Ovary (tissue), 9 donors: ENCODE data around the gene AAK1. TPM values are rescaled to one million over a fixed set of nuclear protein-coding genes. Genes with fewer than 3 reads are reported as not detected.
A peak's percentile ranks its signal among the peaks of the same experiment; 100 is the strongest.

Source experiments
- DNase-seq, 5 donors: peaks; one replicate each; pipeline ENCODE4 v3.0.0-alpha.2; 2019 to 2020
- H3K27ac ChIP-seq, 2 donors: fragments of 200-600 bp; one replicate each; pipeline versions ENCODE4 v1.5.1 to v1.8.0; 2019 to 2022
- H3K27me3 ChIP-seq: fragments of 200-600 bp; one replicate; pipeline ENCODE4 v1.8.0; 2022
- H3K36me3 ChIP-seq: fragments of 200-600 bp; sonication (generic); one replicate; pipeline ENCODE4 v1.5.1; 2019
- H3K4me1 ChIP-seq: one replicate; pipeline ENCODE4 v1.8.1; 2013; ENCODE audit warnings: mild to moderate bottlenecking, moderate library complexity; ENCODE audit not compliant: insufficient read depth
- H3K4me3 ChIP-seq: fragments of 200-600 bp; sonication (generic); one replicate; pipeline ENCODE4 v1.5.1; 2017
- H3K9me3 ChIP-seq, 2 donors: fragments of 200-600 bp in 1 of 2; sonication (generic) in 1 of 2; one replicate each; pipeline versions ENCODE4 v1.5.1 to v1.8.1; 2013 to 2019; ENCODE audit warnings: mild to moderate bottlenecking in 1 of 2, moderate library complexity in 1 of 2
- EP300 ChIP-seq: sonication (generic); formaldehyde crosslinking; IDR thresholded peaks from one replicate; pipeline ENCODE4 v1.6.1; 2017; ENCODE audit warnings: antibody characterized with exemption
- POLR2A ChIP-seq: fragments of 450-650 bp; IDR thresholded peaks from one replicate; pipeline ENCODE4 v1.6.1; 2017; ENCODE audit warnings: antibody characterized with exemption, mild to moderate bottlenecking, moderate library complexity
- whole genome bisulfite sequencing, 3 donors: extraction: QIAGEN DNeasy Blood & Tissue Kit in 1 of 3; methylation state at CpG; one replicate each; pipeline versions ENCODE4 v1.1.5 to v1.1.7; 2013 to 2017; 5-methylcytosine and 5-hydroxymethylcytosine counted together
- intact Hi-C, 4 donors: fragments of 100-400 bp; cut with DNase I; formaldehyde crosslinking; loops; one replicate each; pipeline versions ENCODE4 v1.11.0 to v1.15.1; 2022 to 2023
- polyA plus RNA-seq, 2 donors: library from polyadenylated mRNA; stranded (reverse); fragments of 200-250 nt in 1 of 2; fragments of 350-450 nt in 1 of 2; fragmentation: Illumina TruSeq in 1 of 2; extraction: RNeasy Lipid Tissue Mini Kit (QIAGEN cat#74804) in 1 of 2; gene quantifications; one replicate each; pipeline ENCODE4 v1.2.3, GENCODE V29; 2013 to 2014
- total RNA-seq, 7 donors: library from RNA; depleted of rRNA in 2 of 7; stranded (reverse); fragments of >200 nt in 2 of 7; fragmentation: NEBNext Ultra II Directional in 3 of 7; extraction: Animal tissue kit (Norgen Biotek cat#: 25700) in 3 of 7; gene quantifications; one replicate each; pipeline versions ENCODE4 v1.1.0 to v1.2.4, GENCODE V29; 2016 to 2023
- TF ChIP-seq, protein P1 (sequence below), 3 donors: fragments of 450-650 bp in 2 of 3; fragments of 200-600 bp in 1 of 3; IDR thresholded peaks; one replicate each; pipeline versions ENCODE4 v1.5.1 to v1.8.0; 2016 to 2022; ENCODE audit warnings: antibody characterized with exemption in 3 of 3, mild to moderate bottlenecking in 1 of 3
- donor health status: DM: no; HTN: no; CAD: no; lungs with moderate emphysema.
- donor health status: DM: no; HTN: no; CAD: no.
- donor health status: Bipolar disorder and iron deficiency.
- donor health status: DM: yes; HTN: yes; CAD: no.
- donor health status: DM: no; HTN: no; CAD: no.
- donor health status: DM: yes; HTN: yes; CAD: no.

The AAK1 gene
- total and polyA plus RNA-seq, 9 donors = 7.4 to 53.6 (median 34.3) TPM

DNA sequence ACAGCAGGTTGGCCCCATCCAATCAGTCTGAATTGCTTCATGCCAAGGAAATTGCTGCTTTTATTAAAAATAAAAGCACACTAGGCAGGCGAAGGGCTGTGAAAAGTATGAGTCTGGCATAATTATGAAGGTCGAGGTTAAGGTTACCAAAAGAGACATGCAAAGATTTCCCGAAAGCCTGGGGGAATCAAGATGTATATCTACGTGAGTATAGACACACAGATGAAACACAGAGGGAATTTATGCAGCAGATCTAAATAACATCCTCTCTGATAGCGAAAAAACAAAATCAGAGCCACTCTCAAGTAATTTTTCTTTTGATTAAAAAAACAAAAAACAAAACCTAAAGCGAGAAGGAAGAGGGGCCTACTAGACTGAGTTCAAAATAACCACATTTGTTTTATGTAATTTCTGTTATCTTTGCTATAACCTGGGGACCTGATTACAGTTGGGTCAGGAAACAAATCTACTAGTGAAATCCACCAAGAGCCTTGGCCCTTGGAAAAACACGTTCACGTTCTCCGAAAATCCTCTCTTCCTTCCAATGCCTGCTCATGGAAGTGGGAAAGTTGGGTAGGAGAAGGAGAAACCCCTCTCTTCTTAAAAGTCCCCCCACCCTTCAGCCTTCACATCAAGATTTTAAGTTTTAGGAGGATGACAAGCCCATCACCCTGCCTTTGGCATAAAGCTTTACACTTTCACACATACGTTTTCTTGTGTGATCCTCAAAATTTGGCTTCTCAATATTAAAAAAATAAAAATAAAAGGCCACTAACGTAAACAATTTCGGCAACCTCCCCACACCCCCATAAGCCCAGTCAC is 1.4 kb downstream of the AAK1 start:
- intact Hi-C loops = no loop called here
- peaks cover 14% of the 10 kb centered on the region for H3K4me1 ChIP-seq
- H3K27ac ChIP-seq = peak overlapping the region in 1 of 2 donors; percentile 94
- no peaks in the 10 kb centered on the region for H3K27me3 ChIP-seq
- no peaks in the 10 kb centered on the region for H3K9me3 ChIP-seq
- peak overlapping the region; percentile 96 for H3K4me3 ChIP-seq
- TF ChIP-seq, protein P1, sequence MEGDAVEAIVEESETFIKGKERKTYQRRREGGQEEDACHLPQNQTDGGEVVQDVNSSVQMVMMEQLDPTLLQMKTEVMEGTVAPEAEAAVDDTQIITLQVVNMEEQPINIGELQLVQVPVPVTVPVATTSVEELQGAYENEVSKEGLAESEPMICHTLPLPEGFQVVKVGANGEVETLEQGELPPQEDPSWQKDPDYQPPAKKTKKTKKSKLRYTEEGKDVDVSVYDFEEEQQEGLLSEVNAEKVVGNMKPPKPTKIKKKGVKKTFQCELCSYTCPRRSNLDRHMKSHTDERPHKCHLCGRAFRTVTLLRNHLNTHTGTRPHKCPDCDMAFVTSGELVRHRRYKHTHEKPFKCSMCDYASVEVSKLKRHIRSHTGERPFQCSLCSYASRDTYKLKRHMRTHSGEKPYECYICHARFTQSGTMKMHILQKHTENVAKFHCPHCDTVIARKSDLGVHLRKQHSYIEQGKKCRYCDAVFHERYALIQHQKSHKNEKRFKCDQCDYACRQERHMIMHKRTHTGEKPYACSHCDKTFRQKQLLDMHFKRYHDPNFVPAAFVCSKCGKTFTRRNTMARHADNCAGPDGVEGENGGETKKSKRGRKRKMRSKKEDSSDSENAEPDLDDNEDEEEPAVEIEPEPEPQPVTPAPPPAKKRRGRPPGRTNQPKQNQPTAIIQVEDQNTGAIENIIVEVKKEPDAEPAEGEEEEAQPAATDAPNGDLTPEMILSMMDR (IDR thresholded peaks at IDR 0.05) = no peak
- TF ChIP-seq POLR2A (no peak), EP300 (no peak)
- WGBS, 3 donors = 9 to 11% (median 9%) methylated on average over 12 of the region's 12 CpGs
- H3K36me3 ChIP-seq = no peaks in the 10 kb centered on the region
- no peak for DNase-seq

DNA sequence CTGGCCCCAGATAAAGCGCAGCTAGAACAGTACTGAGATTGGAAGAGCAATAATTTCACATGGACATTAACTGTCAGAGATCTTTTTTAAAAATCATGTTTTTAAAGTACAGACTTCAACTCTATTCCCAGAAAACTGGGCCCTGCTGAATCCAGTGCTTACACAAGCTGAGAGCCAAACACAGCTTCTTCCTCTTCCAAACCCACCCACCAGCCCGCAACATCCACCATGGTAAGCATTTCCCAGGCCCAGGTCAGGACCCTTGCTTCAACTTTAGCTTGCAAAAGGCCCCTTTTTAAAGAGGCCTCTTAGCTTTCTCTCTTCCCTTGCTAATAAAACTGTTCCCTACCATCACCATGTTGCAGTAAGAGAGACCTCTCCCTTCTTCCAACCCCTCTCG is 2.1 kb downstream of the AAK1 start:
- WGBS, 3 donors = 32 to 51% (median 42%) methylated on average over 3 of the region's 3 CpGs
- intact Hi-C loops = no loop called here
- TF ChIP-seq EP300 = no peak
- TF ChIP-seq, protein P1 (IDR thresholded peaks at IDR 0.05) = no peak
- TF ChIP-seq POLR2A = no peak
- H3K4me3 ChIP-seq = peak overlapping the region; percentile 96
- H3K27me3 ChIP-seq = no peaks in the 10 kb centered on the region
- H3K4me1 ChIP-seq = peaks cover 14% of the 10 kb centered on the region
- no peak for DNase-seq
- H3K36me3 ChIP-seq = no peaks in the 10 kb centered on the region
- H3K9me3 ChIP-seq = no peaks in the 10 kb centered on the region
- no peak overlapping the region for H3K27ac ChIP-seq

DNA sequence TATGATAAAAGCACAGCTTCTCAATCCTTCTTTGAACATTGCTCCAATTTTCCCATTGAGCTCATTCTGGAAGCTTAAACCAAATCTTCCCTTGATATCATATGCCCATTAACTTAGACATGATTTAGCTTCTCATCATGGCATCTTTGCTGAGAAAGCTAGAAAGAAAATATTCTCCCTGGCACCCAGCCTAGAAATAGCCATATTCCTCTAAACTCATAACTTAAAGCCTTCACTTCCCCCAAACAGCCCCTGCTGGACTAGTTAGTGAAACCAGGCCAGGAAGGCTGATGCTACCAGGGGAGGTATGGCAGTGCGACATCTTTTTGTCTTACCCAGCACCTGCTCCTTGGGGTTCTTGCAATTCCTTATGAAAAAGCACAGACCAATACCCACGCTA is 4.3 kb downstream of the AAK1 start:
- no peak for DNase-seq
- peaks cover 14% of the 10 kb centered on the region for H3K4me1 ChIP-seq
- no peak overlapping the region for H3K27ac ChIP-seq
- intact Hi-C loops = no loop called here
- no peaks in the 10 kb centered on the region for H3K36me3 ChIP-seq
- no peak overlapping the region for H3K4me3 ChIP-seq
- no peak for TF ChIP-seq EP300
- TF ChIP-seq POLR2A = no peak
- TF ChIP-seq, protein P1 (IDR thresholded peaks at IDR 0.05) = no peak
- no peaks in the 10 kb centered on the region for H3K9me3 ChIP-seq
- 81 to 94% (median 89%) methylated on average over 2 of the region's 2 CpGs for WGBS, 3 donors
- H3K27me3 ChIP-seq = no peaks in the 10 kb centered on the region

DNA sequence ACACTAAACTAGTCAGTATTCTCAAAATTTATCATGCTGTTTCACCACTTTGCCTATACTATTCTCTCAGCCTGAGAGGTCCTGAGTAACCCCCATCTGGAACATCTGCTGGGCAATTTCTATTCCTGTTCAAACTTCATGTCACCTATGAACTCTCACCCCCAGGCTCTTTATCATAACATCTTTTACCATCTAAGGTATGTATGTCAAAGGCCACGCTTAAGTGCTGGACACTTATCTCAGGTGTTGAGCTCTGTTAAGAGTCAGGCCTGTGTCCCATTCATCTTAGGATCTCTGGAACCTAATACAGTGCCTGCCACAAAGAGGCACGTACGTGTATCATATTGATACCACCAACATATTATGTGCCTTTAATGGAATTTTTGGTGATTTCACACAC is 4.9 kb downstream of the AAK1 start:
- intact Hi-C loops = no loop called here

More for the DNA sequence above, 4.9 kb downstream of the AAK1 start:
- Histone ChIP-seq H3K4me1 (peaks cover 14% of the 10 kb centered on the region), H3K27me3 (no peaks in the 10 kb centered on the region), H3K4me3 (no peak overlapping the region), H3K9me3 (no peaks in the 10 kb centered on the region), H3K27ac (no peak overlapping the region), H3K36me3 (no peaks in the 10 kb centered on the region)
- 91 to 95% (median 93%) methylated on average over 3 of the region's 3 CpGs for WGBS, 3 donors
- no peak for TF ChIP-seq EP300
- TF ChIP-seq, protein P1 (IDR thresholded peaks at IDR 0.05) = no peak
- TF ChIP-seq POLR2A = no peak
- DNase-seq = no peak
